Fibroblast of lung (primary cell): Measurements from ENCODE around the gene RBMS1.

Source experiments
- EZH2 ChIP-seq: IDR thresholded peaks from 2 replicates; pipeline ENCODE4 v1.5.1; 2012; ENCODE audit warnings: low read length, control low read depth, mild to moderate bottlenecking; ENCODE audit errors: missing control alignments
- TF ChIP-seq, protein P1 (sequence below), 2 donors: IDR thresholded peaks in 1 of 2; conservative IDR thresholded peaks in 1 of 2; 1 replicate in 1 of 2; 2 replicates in 1 of 2; pipeline ENCODE4 v1.5.1; 2011 to 2012; ENCODE audit warnings: low read length in 2 of 2, control low read depth in 1 of 2, inconsistent platforms in 1 of 2, low read depth in 1 of 2, mild to moderate bottlenecking in 1 of 2

GRCh38 chr2:160318218-160318617 lies 175.4 kb downstream of the RBMS1 start:
- TF ChIP-seq, protein P1, sequence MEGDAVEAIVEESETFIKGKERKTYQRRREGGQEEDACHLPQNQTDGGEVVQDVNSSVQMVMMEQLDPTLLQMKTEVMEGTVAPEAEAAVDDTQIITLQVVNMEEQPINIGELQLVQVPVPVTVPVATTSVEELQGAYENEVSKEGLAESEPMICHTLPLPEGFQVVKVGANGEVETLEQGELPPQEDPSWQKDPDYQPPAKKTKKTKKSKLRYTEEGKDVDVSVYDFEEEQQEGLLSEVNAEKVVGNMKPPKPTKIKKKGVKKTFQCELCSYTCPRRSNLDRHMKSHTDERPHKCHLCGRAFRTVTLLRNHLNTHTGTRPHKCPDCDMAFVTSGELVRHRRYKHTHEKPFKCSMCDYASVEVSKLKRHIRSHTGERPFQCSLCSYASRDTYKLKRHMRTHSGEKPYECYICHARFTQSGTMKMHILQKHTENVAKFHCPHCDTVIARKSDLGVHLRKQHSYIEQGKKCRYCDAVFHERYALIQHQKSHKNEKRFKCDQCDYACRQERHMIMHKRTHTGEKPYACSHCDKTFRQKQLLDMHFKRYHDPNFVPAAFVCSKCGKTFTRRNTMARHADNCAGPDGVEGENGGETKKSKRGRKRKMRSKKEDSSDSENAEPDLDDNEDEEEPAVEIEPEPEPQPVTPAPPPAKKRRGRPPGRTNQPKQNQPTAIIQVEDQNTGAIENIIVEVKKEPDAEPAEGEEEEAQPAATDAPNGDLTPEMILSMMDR (conservative IDR thresholded peaks at IDR 0.05 in 1 of 2, IDR thresholded peaks at IDR 0.05 in 1 of 2; ENCODE audit: low read depth in 1 of 2, low read length in 2 of 2): no peak
- no peak for TF ChIP-seq EZH2
